GM18520 (cell line): Measurements from ENCODE around the gene TMEM40.
"Not testable (repeated sequence)": the region's sequence is repeated elsewhere in the genome, so short reads cannot be mapped to it uniquely, and the experiment has no call there.

Source experiments
- ATAC-seq: cut with Tn5 transposase; IDR thresholded peaks from one replicate; pipeline ENCODE4 v1.9.1; 2021; ENCODE audit not compliant: unreplicated experiment

The TMEM40 gene

GRCh38 chr3:12759097-12759679 lies at the start of gene TMEM40:
TMEM40 (minus strand) TSS chr3:12759259; CDS start chr3:12749832, 9,427 bp downstream.
- no peak for ATAC-seq

DNA sequence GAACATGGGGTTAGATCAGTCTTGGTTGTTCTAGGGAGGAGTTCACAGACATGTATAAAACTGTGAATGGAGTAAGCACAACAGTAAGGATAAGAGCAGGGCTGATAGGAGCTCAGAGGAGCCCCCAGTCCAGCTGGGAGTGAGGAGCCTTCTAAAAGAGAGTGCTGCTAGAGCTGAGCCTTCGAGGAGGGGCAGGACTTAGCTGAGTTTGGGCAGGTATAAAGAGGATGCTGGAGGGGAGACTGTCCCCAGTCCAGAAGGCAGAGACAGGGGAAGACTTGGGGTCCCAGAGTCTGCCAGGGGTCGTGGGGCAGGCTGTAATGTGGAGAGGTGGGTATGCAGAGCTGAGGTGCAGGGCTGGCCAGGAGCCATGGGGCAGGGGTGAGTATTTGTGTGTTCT lies 49.5 kb upstream of the TMEM40 start:
- no peak for ATAC-seq

DNA sequence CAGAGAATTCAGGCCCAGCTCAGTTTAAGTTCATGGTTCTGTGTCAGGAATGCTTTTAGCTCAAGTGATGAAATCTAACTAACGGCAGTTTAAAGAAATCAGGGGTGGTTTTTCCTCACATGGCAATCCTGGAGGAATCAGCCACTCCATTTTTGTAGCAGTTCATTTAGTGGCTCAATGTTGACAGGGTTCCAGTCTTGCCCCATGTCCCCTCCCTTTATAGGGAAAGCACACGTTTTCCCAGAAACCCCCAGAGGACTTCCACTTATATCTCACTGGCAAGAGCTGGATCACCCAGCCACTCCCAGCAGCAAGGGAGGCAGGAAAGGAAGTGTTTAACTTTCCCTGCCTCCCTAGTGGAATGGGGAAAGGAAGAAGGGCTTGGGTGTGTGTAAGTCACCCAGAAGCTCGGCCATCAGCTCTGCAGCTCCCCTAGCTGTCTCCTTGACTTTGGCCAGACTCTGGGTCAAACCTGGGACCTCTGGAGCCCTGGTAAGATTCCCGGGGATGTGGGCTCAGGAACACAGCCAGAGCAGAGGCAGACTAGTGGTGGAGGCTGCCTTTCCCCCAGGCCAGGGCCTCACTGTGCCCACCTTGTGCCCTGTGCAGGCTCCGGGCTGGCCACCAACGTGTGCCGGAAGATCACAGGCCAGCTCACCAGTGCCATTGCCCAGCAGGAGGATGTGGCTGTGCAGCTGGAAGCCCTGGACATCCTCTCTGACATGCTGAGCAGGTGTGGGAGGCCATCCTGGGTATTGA lies 48.7 kb upstream of the TMEM40 start:
- ATAC-seq: no peak

DNA sequence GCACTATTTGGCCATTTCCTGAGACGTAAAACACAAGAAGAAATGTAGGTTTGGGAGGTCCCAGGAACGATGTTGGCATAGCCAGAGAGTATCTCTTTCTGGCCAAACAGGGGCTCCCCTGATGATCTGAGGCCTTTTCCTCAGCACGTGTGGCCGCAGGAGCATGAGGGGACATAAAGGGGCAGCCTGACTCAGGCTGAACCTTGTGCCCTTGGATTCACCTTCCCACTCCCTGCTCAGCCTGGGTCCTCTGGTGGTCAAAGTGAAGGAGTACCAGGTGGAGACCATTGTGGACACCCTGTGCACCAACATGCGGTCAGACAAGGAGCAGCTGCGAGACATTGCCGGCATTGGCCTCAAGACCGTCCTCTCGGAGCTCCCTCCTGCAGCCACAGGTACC lies 48.0 kb upstream of the TMEM40 start:
- no peak for ATAC-seq

DNA sequence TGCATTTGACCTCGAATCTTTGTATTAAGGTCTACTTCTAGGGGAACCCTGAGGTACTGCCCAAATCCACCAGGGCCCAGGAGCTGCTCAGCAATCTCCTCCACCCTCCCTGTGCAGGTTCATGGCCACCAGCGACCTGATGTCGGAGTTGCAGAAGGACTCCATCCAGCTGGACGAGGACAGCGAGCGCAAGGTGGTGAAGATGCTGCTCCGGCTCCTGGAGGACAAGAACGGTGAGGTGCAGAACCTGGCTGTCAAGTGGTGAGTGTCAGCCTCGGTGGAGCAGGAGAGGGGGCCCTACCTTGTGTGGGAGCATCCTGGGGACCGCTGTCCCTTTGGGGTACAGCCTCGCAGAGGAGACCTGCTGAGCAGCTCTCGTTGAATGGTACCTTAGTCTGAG lies 44.3 kb upstream of the TMEM40 start:
- ATAC-seq: no peak

DNA sequence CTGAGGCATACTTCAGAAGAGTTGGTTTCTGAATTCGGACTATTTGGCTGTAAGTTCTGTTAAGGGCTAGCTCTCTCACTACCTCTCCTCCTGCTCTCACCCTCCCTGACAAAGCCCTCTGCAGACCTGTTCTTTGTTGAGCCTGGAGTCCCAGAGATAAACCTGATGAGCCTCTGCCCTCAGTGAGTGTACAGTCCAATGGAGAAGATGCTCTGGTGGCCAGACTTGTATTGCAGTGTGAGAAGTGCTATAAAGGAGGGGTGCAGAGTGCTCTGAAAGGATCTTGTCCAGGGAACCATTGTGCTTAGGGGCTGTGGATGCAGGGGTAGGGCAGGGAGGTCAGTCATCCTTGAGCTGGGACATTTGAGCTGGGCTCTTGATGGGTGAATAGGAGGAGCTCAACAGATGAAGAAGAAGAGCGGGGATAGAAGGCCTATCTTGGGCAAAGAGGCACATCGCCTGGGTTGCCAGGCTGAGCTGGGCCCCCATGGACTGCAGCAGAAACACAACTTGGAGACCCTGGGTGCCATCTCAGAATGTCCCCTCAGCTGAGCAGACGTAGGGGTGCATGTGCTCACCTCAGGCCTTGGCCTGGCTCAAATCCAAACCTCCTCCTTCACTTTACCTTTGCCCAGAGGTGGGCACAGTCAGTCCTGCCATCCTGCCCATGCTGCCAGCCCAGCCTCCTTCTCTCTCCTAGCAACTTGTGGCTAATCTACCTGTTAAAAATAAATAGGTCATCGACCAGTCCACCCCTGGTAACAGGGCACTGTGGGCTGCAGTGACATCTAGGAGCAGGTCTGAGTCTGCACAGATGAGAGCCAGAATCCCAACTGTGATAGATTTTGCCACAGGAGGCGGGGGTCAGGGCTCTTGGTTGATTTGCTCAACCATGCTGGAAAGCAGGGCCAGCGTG lies 40.7 kb upstream of the TMEM40 start:
- no peak for ATAC-seq

DNA sequence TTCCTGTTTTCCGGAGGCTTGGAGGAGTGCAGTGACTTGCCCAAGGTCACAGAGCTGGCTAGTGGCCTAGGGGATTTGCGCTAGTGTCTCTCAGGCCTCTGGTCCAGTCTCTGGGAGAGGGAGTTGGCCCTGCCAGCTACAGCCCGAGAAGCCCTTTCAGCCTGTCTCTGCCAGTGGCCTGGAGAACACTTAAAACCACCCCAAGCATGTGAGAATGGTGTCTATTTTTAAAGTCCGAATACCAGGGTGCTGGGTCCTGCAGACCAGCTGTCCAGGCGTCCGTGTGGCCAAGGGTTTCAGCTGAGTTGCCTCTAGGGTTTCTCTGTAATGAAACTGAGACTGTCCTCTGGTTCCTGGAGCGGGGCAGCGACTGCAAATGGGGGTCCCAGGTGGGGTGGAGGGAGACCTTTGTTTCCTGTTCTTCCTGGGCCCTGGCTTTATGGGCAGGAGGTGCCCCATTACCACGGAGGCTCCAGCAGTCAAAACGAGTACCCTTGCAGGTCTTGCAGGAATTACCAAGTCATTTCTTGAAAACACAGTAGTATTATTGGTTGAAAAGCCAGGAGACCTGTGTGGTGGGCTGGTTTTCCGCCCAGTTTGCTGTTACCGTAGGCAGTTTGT lies 39.6 kb upstream of the TMEM40 start:
- no peak for ATAC-seq

- no peak for ATAC-seq
Measured at GRCh38 chr3:12797892-12798558, 39.0 kb upstream of the TMEM40 start.

DNA sequence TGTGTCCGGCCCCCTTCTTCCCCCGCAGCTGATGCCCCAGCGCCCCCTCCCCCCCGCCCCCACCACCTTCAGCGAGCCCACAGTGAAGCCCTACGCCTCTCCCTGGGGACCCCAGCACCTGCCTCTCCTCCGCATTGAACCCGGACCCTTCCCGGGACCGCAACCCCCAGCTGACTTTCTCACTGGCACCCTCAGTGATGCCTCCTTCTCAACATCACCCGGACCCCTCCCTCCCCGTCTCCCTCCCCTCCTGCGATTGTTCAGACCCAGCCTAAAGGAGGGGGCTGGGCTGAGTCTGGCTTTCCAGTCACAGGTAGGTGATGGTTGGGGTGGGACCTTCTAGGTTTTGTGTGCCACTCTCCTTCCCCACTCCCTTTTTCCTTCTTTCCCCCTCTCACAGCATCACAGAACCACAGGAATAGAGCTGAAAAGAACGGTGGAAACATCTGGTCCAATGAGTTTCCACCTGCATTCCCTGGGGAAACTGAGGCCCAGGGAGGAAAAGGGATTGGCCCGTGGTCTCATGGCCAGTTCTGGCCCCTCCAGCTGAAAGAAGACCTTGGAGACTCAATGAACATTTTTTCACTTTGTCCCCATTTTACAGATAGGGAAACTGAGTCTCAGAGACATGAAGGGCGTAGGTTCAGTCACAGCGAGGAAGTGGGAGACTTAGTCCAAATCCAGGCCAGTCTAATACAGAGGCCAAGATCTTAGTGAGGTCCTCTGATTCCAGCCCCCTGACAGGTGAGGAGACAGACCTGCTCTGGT lies 38.2 kb upstream of the TMEM40 start:
- no peak for ATAC-seq

GRCh38 chr3:12796171-12797123 lies 37.4 kb upstream of the TMEM40 start, which contains the start of gene CAND2:
CAND2 (plus strand) TSS chr3:12796680; CDS start chr3:12796721, 41 bp downstream.
- ATAC-seq: no peak

- ATAC-seq: no peak
Measured at GRCh38 chr3:12793701-12794100, 34.6 kb upstream of the TMEM40 start.

DNA sequence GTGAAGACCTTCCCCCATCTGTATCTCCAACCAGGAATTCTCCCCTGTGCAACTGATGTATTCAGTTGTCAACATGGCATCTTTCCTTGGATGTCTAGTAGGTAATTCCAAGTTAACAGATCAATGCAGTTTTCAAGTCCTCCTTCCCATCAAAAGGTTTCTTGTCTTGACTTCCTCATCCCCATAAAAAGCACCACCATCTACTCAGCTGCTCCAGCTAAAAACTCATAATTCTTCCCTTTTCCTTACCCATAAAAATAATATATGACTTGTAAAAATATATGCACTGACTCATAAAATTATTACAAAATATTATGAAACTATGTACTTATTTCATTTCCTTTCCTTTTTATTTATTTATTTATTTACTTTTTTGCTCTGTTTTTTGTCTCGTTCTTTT lies 32.4 kb upstream of the TMEM40 start:
- no peak for ATAC-seq

DNA sequence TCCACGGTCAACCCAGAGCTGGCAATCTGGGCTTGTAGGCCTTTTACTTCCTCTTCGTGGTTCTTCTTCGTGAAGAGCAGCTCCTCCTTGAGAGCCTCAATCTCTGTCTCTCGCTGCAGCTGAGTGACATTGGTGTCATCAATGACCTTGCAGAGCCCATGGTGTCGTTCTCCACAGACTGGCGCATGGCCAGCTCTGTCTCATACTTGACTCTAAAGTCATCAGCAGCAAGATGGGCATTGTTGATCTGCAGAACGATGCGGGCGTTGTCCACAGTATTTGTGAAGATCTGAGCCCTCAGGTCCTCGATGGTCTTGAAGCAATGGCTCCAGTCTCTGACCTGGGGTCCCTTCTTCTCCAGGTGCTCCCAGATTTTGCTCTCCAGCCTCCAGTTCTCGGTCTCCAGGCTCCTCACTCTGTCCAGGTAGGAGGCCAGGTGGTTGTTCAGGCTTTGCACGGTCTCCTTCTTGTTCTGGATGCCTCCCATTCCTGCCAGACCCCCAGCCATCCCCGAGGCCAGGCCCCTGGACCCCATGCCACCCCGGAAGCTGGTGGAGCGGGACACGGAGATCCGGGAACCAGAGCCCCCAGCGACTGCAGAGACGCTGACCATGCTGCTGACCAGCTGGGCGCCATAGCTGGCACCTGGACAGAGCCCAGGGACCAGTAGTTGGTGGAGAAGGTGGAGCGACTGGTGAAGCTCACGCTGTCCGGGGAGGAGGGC lies 29.1 kb upstream of the TMEM40 start:
- ATAC-seq: not testable (repeated sequence)

GRCh38 chr3:12787346-12787745 lies 28.3 kb upstream of the TMEM40 start:
- ATAC-seq: not testable (repeated sequence)

GRCh38 chr3:12785096-12785495 lies 26.0 kb upstream of the TMEM40 start:
- no peak for ATAC-seq

- ATAC-seq: no peak
Measured at GRCh38 chr3:12782172-12782815, 23.2 kb upstream of the TMEM40 start.

DNA sequence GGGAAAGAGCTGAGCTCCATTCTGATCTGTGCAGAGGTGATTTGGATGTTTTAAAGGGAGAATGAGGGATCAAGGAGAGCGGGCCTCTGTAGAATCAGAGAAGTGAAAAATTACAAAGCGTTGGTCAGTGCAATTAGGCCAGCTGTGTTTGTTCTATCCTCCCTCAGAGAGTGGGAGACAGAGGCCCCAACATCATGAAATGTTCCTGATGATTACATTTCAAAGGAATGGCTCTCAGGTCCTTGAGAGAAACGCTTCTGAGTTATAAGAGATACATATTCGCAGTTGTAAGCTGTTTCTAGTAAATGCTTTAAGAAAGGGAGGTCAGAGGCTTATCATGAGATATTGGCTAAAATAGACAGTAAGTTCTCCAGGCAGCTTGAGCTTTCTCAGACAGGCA lies 21.7 kb upstream of the TMEM40 start:
- ATAC-seq: no peak

DNA sequence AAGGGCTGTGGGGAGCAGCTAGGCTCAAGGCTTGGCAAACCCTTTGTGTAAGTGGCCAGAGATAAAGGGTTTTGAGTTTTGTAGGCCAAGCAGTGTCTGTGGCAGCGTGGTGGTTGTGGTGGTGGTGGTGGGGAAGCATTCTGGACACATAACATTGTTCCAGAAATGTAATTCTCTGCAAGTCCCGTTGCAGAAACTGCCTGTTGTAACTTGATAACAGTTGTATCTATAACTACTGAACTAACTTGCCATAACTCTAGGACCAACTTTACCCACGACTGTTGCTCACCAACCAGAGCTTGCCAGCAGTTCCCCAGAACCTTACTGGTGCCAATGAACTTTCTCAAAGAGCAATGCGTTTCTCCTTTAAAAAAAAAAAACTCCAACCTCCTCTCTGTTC lies 18.1 kb upstream of the TMEM40 start:
- ATAC-seq: no peak
